Naive thymus-derived CD8-positive, alpha-beta T cell (primary cell): ENCODE results near the gene CDKN2A. TPM values are rescaled to one million over a fixed set of nuclear protein-coding genes. Genes with fewer than 3 reads are reported as not detected.

Source experiments
- ATAC-seq, 2 donors: fragments of 150-1000 bp; cut with Tn5 transposase in 1 of 2; sonication (Bioruptor Pico), chemical (Tn5 transposase) in 1 of 2; 1 replicate in 1 of 2; 2 replicates in 1 of 2; pipeline ENCODE4 v1.10.0; 2021; ENCODE audit warnings: mild to moderate bottlenecking in 2 of 2, moderate library complexity in 2 of 2
- POLR2A ChIA-PET: fragments of 350-600 bp; sonication (Branson Sonifier 250); formaldehyde crosslinking; loops from one replicate; lab custom pipeline; 2021; ENCODE audit warnings: antibody characterized with exemption; lab: Charles Lee
- DNase-seq, 10 donors: peaks; one replicate each; pipeline versions ENCODE4 v3.0.0 to v3.0.0-alpha.2; 2020 to 2022
- H3K27ac Mint-ChIP-seq, 10 donors: one replicate each; pipeline ENCODE4 v1.8.0; 2020 to 2022; ENCODE audit warnings: mild to moderate bottlenecking in 10 of 10, mixed read lengths in 10 of 10, moderate library complexity in 4 of 10, inconsistent platforms in 1 of 10
- H3K27me3 Mint-ChIP-seq, 5 donors: one replicate each; pipeline ENCODE4 v1.8.0; 2021 to 2022; ENCODE audit warnings: mixed read lengths in 5 of 5
- H3K36me3 Mint-ChIP-seq, 3 donors: one replicate each; pipeline ENCODE4 v1.8.0; 2020 to 2022; ENCODE audit warnings: mixed read lengths in 3 of 3, mild to moderate bottlenecking in 2 of 3, inconsistent platforms in 1 of 3
- H3K4me1 Mint-ChIP-seq, 4 donors: one replicate each; pipeline ENCODE4 v1.8.0; 2021 to 2022; ENCODE audit warnings: mixed read lengths in 4 of 4
- H3K4me3 Mint-ChIP-seq, 10 donors: one replicate each; pipeline ENCODE4 v1.8.0; 2020 to 2022; ENCODE audit warnings: mild to moderate bottlenecking in 10 of 10, mixed read lengths in 10 of 10, moderate library complexity in 6 of 10, inconsistent platforms in 1 of 10
- H3K9me3 Mint-ChIP-seq, 9 donors: one replicate each; pipeline ENCODE4 v1.8.0; 2020 to 2022; ENCODE audit warnings: mixed read lengths in 9 of 9, mild to moderate bottlenecking in 3 of 9, inconsistent platforms in 1 of 9, moderate library complexity in 1 of 9
- polyA plus RNA-seq, 3 donors: library from polyadenylated mRNA; unstranded; fragments of 300-500 nt; fragmentation: Illumina TruSeq; gene quantifications; one replicate each; pipeline ENCODE4 v1.2.3, GENCODE V29; 2021
- total RNA-seq, 8 experiments: library from RNA in 2 of 8; stranded (reverse) in 2 of 8; gene quantifications; one replicate each; pipeline ENCODE4 v1.2.3 and lab custom pipeline; 2021 to 2026

The CDKN2A gene
- total and polyA plus RNA-seq, 5 experiments from 2014 or later, result 0.16 to 4.6 (median 0.77) TPM; not detected in 1

GRCh38 chr9:21923694-21924093 is 70.5 kb downstream of the CDKN2A start:
- no peak overlapping the region for H3K27ac Mint-ChIP-seq
- POLR2A ChIA-PET, result no interaction called here
- H3K4me3 Mint-ChIP-seq, result no peak overlapping the region

GRCh38 chr9:21919377-21920362 is 74.5 kb downstream of the CDKN2A start:
- peak overlapping the region; percentile 18 to 86 (median 70) for H3K27ac Mint-ChIP-seq
- DNase-seq, result peak in 7 of 10 donors; percentile 5 to 66 (median 46)
- peaks cover 0 to 40% (median 24%) of the 10 kb centered on the region in 3 donors for H3K36me3 Mint-ChIP-seq
- peak overlapping the region in 9 of 10 donors; percentile 8 to 54 (median 47) for H3K4me3 Mint-ChIP-seq
- H3K27me3 Mint-ChIP-seq, result no peaks in the 10 kb centered on the region
- peaks cover 17 to 62% (median 38%) of the 10 kb centered on the region in 9 donors for H3K9me3 Mint-ChIP-seq
- peak; percentile 70 to 79 for ATAC-seq
- POLR2A ChIA-PET, result interaction anchor here (0.9 to 1.0 kb wide), 2 partner anchors 13 to 18 kb away, joined by 3 read pairs; no protein-coding TSS in a partner anchor
- peaks cover 13 to 26% (median 19%) of the 10 kb centered on the region in 4 donors for H3K4me1 Mint-ChIP-seq

More at GRCh38 chr9:21923694-21924093, 70.5 kb downstream of the CDKN2A start:
- no peak for ATAC-seq
- DNase-seq, result no peak
- peaks cover 0 to 24% (median 19%) of the 10 kb centered on the region in 3 donors for H3K36me3 Mint-ChIP-seq
- peaks cover 13 to 24% (median 17%) of the 10 kb centered on the region in 4 donors for H3K4me1 Mint-ChIP-seq
- H3K9me3 Mint-ChIP-seq, result peaks cover 0 to 24% (median 9%) of the 10 kb centered on the region in 9 donors
- no peaks in the 10 kb centered on the region for H3K27me3 Mint-ChIP-seq

Other genes with a start within 250 kb of the CDKN2A start
- gene MTAP, start 191.8 kb downstream of the CDKN2A start, total RNA-seq, result 10 to 100 TPM; 44.7 to 46.0 TPM
- gene MTAP, start 191.8 kb downstream of the CDKN2A start, polyA plus RNA-seq, result 10 to 100 TPM; 11.2 to 20.2 (median 14.2) TPM
- under 1 TPM in 1 of 2 experiments, not detected in 1; 0.60 TPM for gene CDKN2B-AS1, start 399 bp upstream of the CDKN2A start, total RNA-seq
- not detected for gene CDKN2B-AS1, start 399 bp upstream of the CDKN2A start, polyA plus RNA-seq
- gene CDKN2B, start 14.9 kb upstream of the CDKN2A start, total RNA-seq, result not detected
- gene CDKN2B, start 14.9 kb upstream of the CDKN2A start, polyA plus RNA-seq, result under 1 TPM in 2 of 3 donors, not detected in 1; 0.17 to 0.31 TPM